Activated CD4-positive, alpha-beta memory T cell treated with anti-CD3 and anti-CD28 coated beads, Interleukin-2, amount 10 ng/mL, durations not matched to agents 7 days and 5 days (primary cell): ENCODE results near the gene EFTUD2. TPM values are rescaled to one million over a fixed set of nuclear protein-coding genes. Genes with fewer than 3 reads are reported as not detected.

Source experiments
- CTCF ChIA-PET: fragments of 350-600 bp; sonication (Branson Sonifier 250); formaldehyde crosslinking; loops from one replicate; lab custom pipeline; 2021; ENCODE audit warnings: antibody characterized with exemption, inconsistent platforms; lab: Charles Lee
- POLR2A ChIA-PET: fragments of 350-600 bp; sonication (Branson Sonifier 250); formaldehyde crosslinking; loops from one replicate; lab custom pipeline; 2021; ENCODE audit warnings: antibody characterized with exemption; lab: Charles Lee
- DNase-seq: peaks from one replicate; pipeline ENCODE4 v3.0.0-alpha.2; 2020
- H3K27ac Mint-ChIP-seq: one replicate; pipeline ENCODE4 v1.8.0; 2021; ENCODE audit warnings: mild to moderate bottlenecking, mixed read lengths
- H3K27me3 Mint-ChIP-seq: one replicate; pipeline ENCODE4 v1.8.0; 2021; ENCODE audit warnings: mixed read lengths
- H3K36me3 Mint-ChIP-seq: one replicate; pipeline ENCODE4 v1.8.0; 2021; ENCODE audit warnings: low read depth, mixed read lengths
- H3K4me1 Mint-ChIP-seq: one replicate; pipeline ENCODE4 v1.8.0; 2021; ENCODE audit warnings: mixed read lengths
- H3K4me3 Mint-ChIP-seq: one replicate; pipeline ENCODE4 v1.8.0; 2021; ENCODE audit warnings: mild to moderate bottlenecking, mixed read lengths
- H3K9me3 Mint-ChIP-seq: one replicate; pipeline ENCODE4 v1.8.0; 2021; ENCODE audit warnings: mixed read lengths
- total RNA-seq, 2 experiments: library from RNA; stranded (reverse); gene quantifications; one replicate each; pipeline ENCODE4 v1.2.3, GENCODE V29; 2021

The EFTUD2 gene
- total RNA-seq, 2 experiments from 2014 or later: 102 to 114 TPM

GRCh38 chr17:44914148-44914547 lies 14.9 kb upstream of the EFTUD2 start:
- POLR2A ChIA-PET: no interaction called here
- Mint-ChIP-seq H3K36me3 (no peaks in the 10 kb centered on the region), H3K27me3 (peaks cover 35% of the 10 kb centered on the region)

DNA sequence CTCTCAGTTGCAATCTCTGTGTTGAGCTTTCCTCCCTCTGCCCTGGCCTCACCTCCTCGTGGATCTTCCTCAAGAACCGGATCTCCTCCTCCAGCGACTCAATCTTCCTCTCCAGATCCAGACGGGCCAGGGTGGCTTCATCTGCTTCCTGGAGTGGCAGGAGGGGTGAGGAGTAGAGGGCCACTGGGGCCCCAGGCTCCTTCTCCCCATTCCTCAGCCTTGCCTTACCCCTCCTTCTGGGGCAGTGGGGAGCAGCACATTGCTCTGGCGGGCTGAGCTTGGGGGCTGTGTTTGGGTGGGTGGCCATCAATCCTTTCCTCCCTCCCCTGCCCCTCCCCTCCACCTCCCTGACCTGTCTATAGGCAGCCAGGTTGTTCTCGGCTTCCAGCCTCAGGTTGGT lies 14.4 kb upstream of the EFTUD2 start:
- H3K36me3 Mint-ChIP-seq: no peaks in the 10 kb centered on the region
- H3K9me3 Mint-ChIP-seq: no peaks in the 10 kb centered on the region
- no peak overlapping the region for H3K27ac Mint-ChIP-seq
- H3K4me1 Mint-ChIP-seq: peaks cover 13% of the 10 kb centered on the region
- H3K27me3 Mint-ChIP-seq: peaks cover 35% of the 10 kb centered on the region
- H3K4me3 Mint-ChIP-seq: no peak overlapping the region
- POLR2A ChIA-PET: no interaction called here
- DNase-seq: no peak
- CTCF ChIA-PET: interaction anchor here (0.8 kb wide), 1 partner anchor 108 kb away, joined by 3 read pairs; no protein-coding TSS in a partner anchor

More at GRCh38 chr17:44914148-44914547, 14.9 kb upstream of the EFTUD2 start:
- Mint-ChIP-seq H3K4me3 (no peak overlapping the region), H3K27ac (no peak overlapping the region), H3K9me3 (no peaks in the 10 kb centered on the region), H3K4me1 (peaks cover 12% of the 10 kb centered on the region)
- no peak for DNase-seq
- CTCF ChIA-PET: no interaction called here

- POLR2A ChIA-PET: interaction anchor here (0.8 kb wide), 2 partner anchors 8 to 14 kb away, joined by 3 to 4 read pairs; partner anchors contain the start of gene EFTUD2
- H3K4me1 Mint-ChIP-seq: peaks cover 14% of the 10 kb centered on the region
- H3K36me3 Mint-ChIP-seq: no peaks in the 10 kb centered on the region
- no peaks in the 10 kb centered on the region for H3K9me3 Mint-ChIP-seq
- no peak overlapping the region for H3K4me3 Mint-ChIP-seq
- no peak for DNase-seq
- H3K27ac Mint-ChIP-seq: no peak overlapping the region
- CTCF ChIA-PET: interaction anchor here (0.5 to 1.0 kb wide), 3 partner anchors 108 to 112 kb away, joined by 3 read pairs; no protein-coding TSS in a partner anchor
- H3K27me3 Mint-ChIP-seq: peaks cover 32% of the 10 kb centered on the region
Observed at GRCh38 chr17:44912763-44913544, 13.7 kb upstream of the EFTUD2 start.

DNA sequence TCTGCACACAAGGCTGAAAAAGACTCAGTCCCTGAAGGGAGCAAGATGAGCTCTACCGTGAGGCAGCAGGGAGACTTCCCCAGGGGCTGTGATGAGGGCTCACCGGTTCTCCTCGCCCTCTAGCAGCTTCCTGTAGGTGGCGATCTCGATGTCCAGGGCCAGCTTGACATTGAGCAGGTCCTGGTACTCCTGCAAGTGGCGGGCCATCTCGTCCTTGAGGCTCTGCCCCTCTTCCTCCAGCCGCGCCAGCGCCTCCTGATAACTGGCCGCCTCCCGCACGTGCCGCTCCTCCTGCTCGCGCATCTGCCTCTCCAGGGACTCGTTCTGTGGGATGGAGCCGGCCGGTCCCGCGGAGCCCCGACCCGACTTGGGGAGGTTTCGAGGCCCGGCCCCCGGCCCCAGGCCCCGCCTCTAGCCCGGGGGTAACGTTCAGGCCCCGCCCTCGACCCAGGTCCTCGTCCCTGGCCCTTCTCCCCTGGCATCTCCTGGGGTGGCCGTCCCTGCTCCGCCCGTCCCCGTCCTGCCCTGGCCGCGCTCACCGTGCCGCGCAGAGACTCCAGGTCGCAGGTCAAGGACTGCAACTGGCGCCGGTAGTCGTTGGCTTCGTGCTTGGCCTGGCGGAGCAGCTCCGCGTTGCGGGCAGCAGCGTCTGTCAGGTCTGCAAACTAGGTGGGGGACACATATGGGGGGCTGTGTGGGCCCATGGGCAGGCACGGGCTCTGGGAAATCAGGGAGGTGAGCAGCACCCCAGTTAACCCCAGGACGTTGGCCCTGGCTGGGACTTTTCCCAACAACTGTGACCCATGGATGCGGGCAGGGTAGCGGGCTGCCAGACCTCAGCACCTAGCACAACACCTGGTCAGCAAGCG lies 12.1 kb upstream of the EFTUD2 start:
- ChIA-PET POLR2A (interaction anchor here (1.8 to 2.4 kb wide), 2 partner anchors 13 to 36 kb away, joined by 6 read pairs; partner anchors contain the start of genes EFTUD2 and KIF18B), CTCF (interaction anchor here (1.0 to 1.8 kb wide), 4 partner anchors 12 to 112 kb away, joined by 3 to 6 read pairs (median 4); partner anchors contain the start of gene EFTUD2)
- Mint-ChIP-seq H3K4me1 (peaks cover 14% of the 10 kb centered on the region), H3K36me3 (no peaks in the 10 kb centered on the region), H3K9me3 (no peaks in the 10 kb centered on the region), H3K27me3 (peaks cover 31% of the 10 kb centered on the region), H3K27ac (no peak overlapping the region), H3K4me3 (no peak overlapping the region)
- peak; percentile 60 for DNase-seq

DNA sequence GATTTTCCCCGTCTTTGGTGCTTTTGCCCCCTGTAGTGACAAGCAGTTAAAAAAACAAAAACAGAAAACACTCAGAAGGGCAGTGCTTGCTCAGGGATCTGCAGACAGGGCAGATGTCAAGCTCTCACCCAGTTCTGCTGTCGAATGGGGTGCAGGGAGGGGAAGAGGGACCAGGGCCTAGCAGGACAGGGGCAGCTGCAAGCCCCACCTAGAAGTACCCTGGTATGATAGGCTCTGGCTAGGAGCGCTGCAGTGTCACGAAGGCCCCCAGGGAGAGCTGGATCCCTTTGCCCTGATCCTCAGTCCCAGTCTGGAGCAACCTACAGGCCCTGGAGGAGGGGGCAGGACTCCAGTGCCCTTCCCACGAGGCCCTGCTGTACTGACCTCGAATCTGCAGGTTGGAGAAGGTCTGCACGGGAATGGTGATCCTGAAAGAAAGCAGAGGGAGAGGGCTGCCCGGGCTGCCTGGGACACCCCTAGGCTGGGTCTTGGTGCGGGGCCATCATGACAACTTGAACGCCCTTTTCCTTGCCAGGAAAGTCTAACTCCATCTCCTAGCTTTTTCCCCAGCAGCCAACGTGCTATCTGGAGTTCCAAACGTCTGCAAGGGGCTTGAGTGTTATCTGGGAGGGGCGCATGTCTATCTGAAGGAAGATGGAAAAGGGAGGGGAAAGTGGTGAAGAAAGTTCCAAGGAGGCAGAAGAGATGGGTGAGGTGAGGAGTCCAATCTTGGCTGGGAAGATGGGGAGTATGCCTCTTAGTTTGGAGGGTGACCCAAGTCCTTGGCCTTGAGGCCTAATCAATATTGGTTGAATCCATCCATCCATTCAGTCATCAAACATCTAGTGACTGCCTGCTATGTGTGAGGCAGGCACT lies 11.2 kb upstream of the EFTUD2 start:
- ChIA-PET CTCF (interaction anchor here (0.9 to 1.8 kb wide), 6 partner anchors 10 to 225 kb away, joined by 3 to 6 read pairs (median 4); partner anchors contain the start of genes ACBD4 and EFTUD2), POLR2A (interaction anchor here (1.8 to 2.4 kb wide), 2 partner anchors 12 to 37 kb away, joined by 6 read pairs; partner anchors contain the start of genes EFTUD2 and KIF18B)
- H3K27ac Mint-ChIP-seq: no peak overlapping the region
- no peaks in the 10 kb centered on the region for H3K9me3 Mint-ChIP-seq
- H3K4me3 Mint-ChIP-seq: no peak overlapping the region
- peaks cover 14% of the 10 kb centered on the region for H3K4me1 Mint-ChIP-seq
- no peaks in the 10 kb centered on the region for H3K36me3 Mint-ChIP-seq
- H3K27me3 Mint-ChIP-seq: peaks cover 34% of the 10 kb centered on the region
- DNase-seq: no peak

- Mint-ChIP-seq H3K27me3 (peaks cover 34% of the 10 kb centered on the region), H3K4me1 (peaks cover 14% of the 10 kb centered on the region), H3K4me3 (no peak overlapping the region), H3K27ac (no peak overlapping the region), H3K9me3 (no peaks in the 10 kb centered on the region), H3K36me3 (no peaks in the 10 kb centered on the region)
- no peak for DNase-seq
- ChIA-PET CTCF (interaction anchor here (0.9 to 1.8 kb wide), 3 partner anchors 11 to 226 kb away, joined by 3 to 6 read pairs (median 4); partner anchors contain the start of gene ACBD4), POLR2A (interaction anchor here (1.4 to 2.4 kb wide), 3 partner anchors 11 to 37 kb away, joined by 3 to 6 read pairs (median 6); partner anchors contain the start of genes EFTUD2 and KIF18B)
Observed at GRCh38 chr17:44909681-44910144, 10.5 kb upstream of the EFTUD2 start.

GRCh38 chr17:44908761-44909326 lies 9.6 kb upstream of the EFTUD2 start:
- no peak overlapping the region for H3K27ac Mint-ChIP-seq
- POLR2A ChIA-PET: interaction anchor here (1.4 kb wide), 1 partner anchor 38 kb away, joined by 3 read pairs; no protein-coding TSS in a partner anchor
- H3K4me1 Mint-ChIP-seq: peaks cover 14% of the 10 kb centered on the region
- H3K27me3 Mint-ChIP-seq: peaks cover 31% of the 10 kb centered on the region
- no peaks in the 10 kb centered on the region for H3K36me3 Mint-ChIP-seq
- DNase-seq: no peak
- H3K4me3 Mint-ChIP-seq: no peak overlapping the region
- CTCF ChIA-PET: no interaction called here
- no peaks in the 10 kb centered on the region for H3K9me3 Mint-ChIP-seq

DNA sequence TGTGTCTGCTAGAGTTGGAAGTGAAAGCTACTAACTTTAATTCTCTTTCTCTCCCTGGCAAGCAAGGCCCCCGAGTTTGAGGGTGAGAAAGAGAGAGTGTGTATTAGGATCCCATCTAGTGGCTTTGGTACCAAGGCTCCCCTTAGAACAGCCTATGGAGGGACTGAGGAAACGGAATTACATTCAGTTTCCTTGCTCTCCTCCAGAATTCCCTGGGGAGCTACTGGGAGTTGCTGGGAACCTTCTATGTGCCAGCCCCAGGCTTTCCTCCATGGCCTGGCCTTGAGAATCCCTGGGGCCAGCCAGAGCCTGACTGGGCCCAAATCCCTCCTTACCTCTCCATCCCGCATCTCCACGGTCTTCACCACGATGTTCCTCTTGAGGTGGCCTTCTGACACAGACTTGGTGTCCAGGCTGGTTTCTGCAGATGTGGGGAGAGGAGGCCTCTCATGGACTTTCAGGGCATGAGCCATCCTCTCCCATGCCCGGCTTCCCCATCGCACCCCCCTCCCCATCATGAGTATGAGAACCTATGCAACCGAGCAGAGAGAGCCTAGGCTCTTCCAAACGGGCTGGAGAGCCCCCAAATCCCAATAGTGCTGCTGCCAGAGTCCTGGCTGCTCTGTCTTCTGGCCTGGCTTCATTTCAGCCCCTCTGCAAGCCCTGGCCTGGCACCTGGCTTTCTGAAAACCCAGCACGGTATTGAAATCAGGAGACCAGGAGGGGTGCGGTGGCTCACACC lies 8.7 kb upstream of the EFTUD2 start:
- H3K27ac Mint-ChIP-seq: no peak overlapping the region
- ChIA-PET POLR2A (interaction anchor here (0.9 to 1.4 kb wide), 2 partner anchors 25 to 38 kb away, joined by 3 read pairs; no protein-coding TSS in a partner anchor), CTCF (no interaction called here)
- no peak overlapping the region for H3K4me3 Mint-ChIP-seq
- H3K36me3 Mint-ChIP-seq: no peaks in the 10 kb centered on the region
- H3K27me3 Mint-ChIP-seq: peaks cover 24% of the 10 kb centered on the region
- no peaks in the 10 kb centered on the region for H3K9me3 Mint-ChIP-seq
- peaks cover 9% of the 10 kb centered on the region for H3K4me1 Mint-ChIP-seq
- no peak for DNase-seq

GRCh38 chr17:44906763-44907728 lies 7.8 kb upstream of the EFTUD2 start:
- no peaks in the 10 kb centered on the region for H3K36me3 Mint-ChIP-seq
- H3K4me3 Mint-ChIP-seq: no peak overlapping the region
- H3K9me3 Mint-ChIP-seq: no peaks in the 10 kb centered on the region
- CTCF ChIA-PET: no interaction called here
- H3K27me3 Mint-ChIP-seq: peaks cover 21% of the 10 kb centered on the region
- POLR2A ChIA-PET: interaction anchor here (0.9 kb wide), 1 partner anchor 26 kb away, joined by 3 read pairs; no protein-coding TSS in a partner anchor
- peaks cover 8% of the 10 kb centered on the region for H3K4me1 Mint-ChIP-seq
- DNase-seq: no peak
- no peak overlapping the region for H3K27ac Mint-ChIP-seq

- Mint-ChIP-seq H3K36me3 (no peaks in the 10 kb centered on the region), H3K27ac (no peak overlapping the region), H3K4me1 (peaks cover 5% of the 10 kb centered on the region), H3K4me3 (no peak overlapping the region), H3K27me3 (peaks cover 24% of the 10 kb centered on the region), H3K9me3 (no peaks in the 10 kb centered on the region)
- DNase-seq: no peak
- CTCF ChIA-PET: no interaction called here
- POLR2A ChIA-PET: no interaction called here
Observed at GRCh38 chr17:44906010-44906646, 6.9 kb upstream of the EFTUD2 start.
